COR-L47 (cell line): ENCODE data around the gene PDLIM4.

ENCODE experiments used
- DNase-seq: peaks from one replicate; lab custom pipeline; 2025; lab: John Stamatoyannopoulos, UW

PDLIM4 gene

DNA sequence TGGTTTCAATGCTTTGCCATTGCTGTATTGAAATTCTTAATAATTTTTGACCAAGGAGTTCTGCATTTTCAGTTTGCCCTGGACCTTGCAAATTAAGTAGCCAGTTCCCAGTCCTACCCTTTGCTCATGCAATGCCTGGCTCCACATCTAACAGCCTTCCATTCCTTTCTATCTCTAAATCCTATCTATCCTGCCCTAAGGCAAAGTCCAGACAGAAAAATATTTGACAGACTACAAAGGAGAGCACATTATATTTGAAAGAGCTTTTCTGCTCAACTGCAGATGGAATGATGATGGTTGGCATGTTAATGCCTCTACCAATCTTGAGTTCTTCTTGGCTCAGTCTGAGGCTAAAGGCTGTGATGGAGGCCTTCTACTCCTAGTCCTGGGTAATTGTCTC lies 52.2 kb downstream of the PDLIM4 start:
- DNase-seq: no peak

DNA sequence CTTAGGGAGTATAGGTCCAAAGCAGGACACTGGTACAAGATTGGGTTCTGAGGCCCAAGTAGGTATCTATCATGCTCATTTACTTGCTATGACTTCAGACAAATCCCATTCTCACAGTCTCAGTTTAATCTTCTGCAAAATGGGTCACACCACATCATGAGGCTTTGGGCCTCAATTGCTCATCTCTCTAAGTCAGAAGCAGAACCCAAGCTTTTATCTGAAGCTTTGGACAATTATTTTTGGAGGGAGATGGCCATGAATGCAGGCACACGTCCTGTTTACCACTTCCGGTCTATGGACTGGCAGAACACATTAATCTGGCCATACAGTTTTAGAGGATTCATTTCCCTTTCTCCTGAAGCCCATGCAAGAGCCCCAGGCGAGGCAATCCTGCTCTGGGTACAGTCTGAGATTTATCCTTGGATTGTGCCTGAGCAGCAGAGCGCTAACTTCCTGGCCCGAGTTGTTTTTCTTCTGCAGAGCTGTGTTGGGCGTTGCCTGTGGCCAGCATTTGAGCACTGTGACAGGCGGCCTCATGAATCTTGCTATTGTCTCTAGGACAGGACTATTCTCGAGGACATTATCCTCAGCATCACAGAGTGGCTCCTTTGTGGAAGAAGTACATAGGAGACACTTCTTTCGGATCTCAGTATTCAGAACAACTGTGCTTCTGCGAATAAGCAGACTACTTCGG lies 52.8 kb downstream of the PDLIM4 start:
- DNase-seq: no peak

DNA sequence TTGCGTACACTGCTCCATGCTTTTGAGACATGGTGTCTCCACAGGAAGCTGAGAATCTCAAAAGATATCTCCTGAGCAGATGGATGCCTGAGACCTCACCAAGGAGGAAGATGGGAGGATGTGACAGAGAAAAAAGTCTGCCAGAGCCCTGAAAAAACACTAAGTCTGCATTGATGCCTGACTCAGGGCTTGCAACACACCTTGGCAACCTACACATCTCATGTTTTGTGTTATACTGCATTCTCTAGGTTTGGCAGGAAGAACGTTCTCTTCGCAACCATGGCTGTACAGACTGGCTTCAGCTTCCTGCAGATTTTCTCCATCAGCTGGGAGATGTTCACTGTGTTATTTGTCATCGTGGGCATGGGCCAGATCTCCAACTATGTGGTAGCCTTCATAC lies 55.9 kb downstream of the PDLIM4 start:
- DNase-seq: no peak

DNA sequence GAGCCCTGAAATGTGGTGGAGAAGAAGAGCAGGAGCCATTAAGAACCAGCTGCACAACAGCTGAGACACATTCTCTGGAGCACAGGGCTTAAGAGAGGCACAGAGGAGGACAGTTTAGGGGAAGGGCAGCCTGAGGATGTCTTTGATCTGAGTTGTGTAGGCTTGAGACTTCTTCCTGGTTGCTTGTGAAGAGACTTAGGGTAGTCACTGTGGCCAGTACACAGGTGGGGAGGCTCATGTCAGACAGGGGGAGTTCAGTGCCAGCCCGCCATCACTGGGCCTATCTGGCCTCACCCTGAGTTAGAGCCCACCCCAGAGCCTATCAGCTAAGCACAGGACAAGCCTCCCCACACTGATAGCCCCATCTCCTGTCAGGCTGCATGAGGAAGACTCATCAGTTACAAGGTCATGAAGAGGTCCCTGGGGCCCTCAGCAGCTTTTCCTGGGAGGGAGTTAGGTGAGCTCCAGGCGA lies 56.5 kb downstream of the PDLIM4 start:
- no peak for DNase-seq

DNA sequence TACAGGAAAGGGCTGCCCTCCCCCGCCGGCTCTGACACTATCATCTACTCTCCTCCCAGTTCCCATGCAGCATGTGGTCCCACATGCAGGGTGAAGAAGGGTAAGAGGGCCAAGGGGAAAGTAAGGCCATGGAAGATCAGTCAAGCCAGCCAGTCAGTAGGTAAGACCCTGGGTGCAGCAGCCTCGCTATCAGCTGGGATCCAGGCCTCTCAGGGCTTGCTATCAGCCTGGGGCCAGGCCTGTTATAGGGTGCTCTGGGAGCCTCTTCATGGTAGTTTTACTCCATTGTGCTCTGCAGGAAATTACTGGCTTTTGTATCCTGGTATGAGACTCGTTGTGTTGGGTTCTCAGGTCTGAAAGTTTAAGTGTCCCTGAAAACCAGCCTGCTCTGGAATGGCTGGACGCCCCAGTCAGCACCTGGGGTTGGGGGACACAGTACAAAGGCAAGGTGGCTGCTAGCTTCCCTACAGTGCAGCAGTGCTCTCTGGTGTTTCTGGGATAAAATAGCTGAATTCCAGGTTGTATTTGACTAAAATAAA lies 58.1 kb downstream of the PDLIM4 start:
- no peak for DNase-seq

DNA sequence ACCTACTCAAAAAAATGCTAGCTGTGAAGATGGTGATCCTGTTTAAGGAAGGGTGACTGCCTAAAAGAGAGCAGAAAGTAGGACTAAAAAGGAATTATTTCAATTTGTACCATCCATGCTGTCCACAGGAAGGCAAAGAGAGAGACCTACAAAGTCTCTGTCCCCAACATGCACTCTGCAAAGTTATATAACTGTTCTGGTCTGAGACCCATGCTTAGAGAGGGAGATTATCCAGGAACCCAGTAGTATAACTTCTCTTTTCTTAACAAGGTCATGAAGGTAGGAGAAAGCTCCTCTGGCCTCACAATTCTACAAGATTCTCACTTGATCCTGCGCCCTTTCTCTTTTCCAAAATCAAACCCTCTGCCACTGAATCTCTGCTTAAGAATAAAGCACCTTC lies 62.5 kb downstream of the PDLIM4 start:
- no peak for DNase-seq

DNA sequence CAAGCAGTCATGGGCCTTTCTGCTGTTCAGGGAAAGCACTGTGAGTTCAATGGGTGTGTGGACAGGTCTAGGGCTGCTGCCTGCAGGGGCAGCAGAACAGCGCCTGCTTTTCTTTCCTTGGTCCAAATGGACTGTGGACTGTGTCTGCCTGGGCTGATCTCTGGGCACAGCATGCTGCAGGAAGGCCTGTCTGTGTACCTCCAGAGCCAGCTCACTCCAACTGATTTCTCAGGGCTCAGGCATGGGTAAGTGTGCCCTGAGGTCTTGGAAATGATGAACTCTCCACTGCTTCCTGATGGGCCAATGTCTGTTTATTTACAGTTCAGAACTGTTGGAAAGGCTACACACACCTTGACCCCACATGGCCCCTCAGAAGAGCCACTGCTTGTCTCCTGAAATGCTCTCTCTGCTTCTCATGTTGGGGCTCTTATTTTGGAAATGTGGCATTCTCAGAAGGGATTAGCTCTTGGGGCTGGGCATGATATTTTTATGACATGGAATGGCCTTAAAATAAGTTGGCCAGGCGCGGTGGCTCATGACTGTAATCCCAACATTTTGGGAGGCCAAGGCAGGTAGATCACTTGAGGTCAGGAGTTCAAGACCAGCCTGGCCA lies 63.7 kb downstream of the PDLIM4 start:
- no peak for DNase-seq

DNA sequence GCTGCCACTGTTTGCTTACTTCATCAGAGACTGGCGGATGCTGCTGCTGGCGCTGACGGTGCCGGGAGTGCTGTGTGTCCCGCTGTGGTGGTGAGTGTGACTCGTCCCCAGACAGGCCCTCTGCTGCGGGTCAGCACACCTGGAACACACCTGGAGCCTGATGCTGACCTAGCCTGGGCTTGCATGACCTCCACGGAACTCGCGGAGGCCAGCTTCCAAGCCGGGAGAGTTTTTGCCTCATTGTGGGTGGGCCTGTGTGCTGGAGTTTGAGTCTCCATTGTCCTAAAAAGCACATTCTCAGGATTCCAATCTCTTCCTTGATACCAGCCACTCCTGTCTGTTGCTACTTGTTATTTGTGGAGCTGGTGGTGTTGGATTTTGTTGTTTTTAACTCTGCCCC lies 64.8 kb downstream of the PDLIM4 start:
- DNase-seq: no peak
